Keratinocyte (primary cell): ENCODE results near the gene FAM13C. TPM values are rescaled to one million over a fixed set of nuclear protein-coding genes. Genes with fewer than 3 reads are reported as not detected.

ENCODE experiments used
- DNase-seq: peaks from one replicate; pipeline ENCODE4 v3.0.0-alpha.2; 2011; ENCODE audit warnings: low read depth, missing footprints, low spot score
- FAIRE-seq: peaks from 2 replicates; lab custom pipeline; 2011; peaks lifted over from hg19 to GRCh38; lab: Jason Lieb, UNC
- H2AFZ ChIP-seq: 2 replicates; pipeline ENCODE4 v1.6.0; 2012; ENCODE audit warnings: low read length, control low read depth, inconsistent platforms; ENCODE audit not compliant: control insufficient read depth
- H3K27ac ChIP-seq: 2 replicates; pipeline ENCODE4 v1.5.1; 2011; ENCODE audit warnings: low read length; ENCODE audit not compliant: control insufficient read depth, insufficient read depth
- H3K27me3 ChIP-seq: 3 replicates; pipeline ENCODE4 v1.6.0; 2011; ENCODE audit warnings: low read length; ENCODE audit not compliant: control insufficient read depth, insufficient read depth; ENCODE audit errors: extremely low read depth
- H3K36me3 ChIP-seq, 2 experiments: 2 replicates in 1 of 2; 3 replicates in 1 of 2; pipeline ENCODE4 v1.5.1; 2011; ENCODE audit warnings: low read length in 2 of 2, mild to moderate bottlenecking in 1 of 2; ENCODE audit not compliant: control insufficient read depth in 2 of 2, insufficient read depth in 2 of 2; ENCODE audit errors: extremely low read depth in 1 of 2
- H3K4me1 ChIP-seq: 3 replicates; pipeline ENCODE4 v1.5.1; 2011; ENCODE audit warnings: low read length; ENCODE audit not compliant: control insufficient read depth, insufficient read depth; ENCODE audit errors: extremely low read depth
- H3K4me2 ChIP-seq: 3 replicates; pipeline ENCODE4 v1.6.0; 2011; ENCODE audit warnings: low read depth, low read length; ENCODE audit not compliant: control insufficient read depth, insufficient read depth; ENCODE audit errors: extremely low read depth
- H3K4me3 ChIP-seq, 3 experiments: fragments of 200-600 bp in 1 of 3; sonication (generic) in 1 of 3; 2 replicates in 2 of 3; 3 replicates in 1 of 3; pipeline ENCODE4 v1.5.1; 2011 to 2016; ENCODE audit warnings: low read length in 3 of 3, mild to moderate bottlenecking in 3 of 3, control low read depth in 2 of 3, inconsistent platforms in 1 of 3, low read depth in 1 of 3, mixed read lengths in 1 of 3, mixed run types in 1 of 3, moderate library complexity in 1 of 3; ENCODE audit not compliant: control insufficient read depth in 2 of 3, insufficient read depth in 2 of 3; ENCODE audit errors: extremely low read depth in 1 of 3
- H3K79me2 ChIP-seq: 2 replicates; pipeline ENCODE4 v1.6.0; 2012; ENCODE audit warnings: low read length; ENCODE audit not compliant: control insufficient read depth, insufficient read depth
- H3K9ac ChIP-seq: 3 replicates; pipeline ENCODE4 v1.6.0; 2011; ENCODE audit warnings: low read length; ENCODE audit not compliant: control insufficient read depth, insufficient read depth; ENCODE audit errors: extremely low read depth
- H3K9me1 ChIP-seq: 3 replicates; pipeline ENCODE4 v1.6.0; 2011; ENCODE audit warnings: low read length; ENCODE audit not compliant: control insufficient read depth, insufficient read depth; ENCODE audit errors: extremely low read depth
- H3K9me3 ChIP-seq: 2 replicates; pipeline ENCODE4 v1.5.1; 2012; ENCODE audit warnings: low read depth, low read length; ENCODE audit not compliant: control insufficient read depth
- H4K20me1 ChIP-seq: 3 replicates; pipeline ENCODE4 v1.6.0; 2011; ENCODE audit warnings: low read length; ENCODE audit not compliant: control insufficient read depth, insufficient read depth; ENCODE audit errors: extremely low read depth
- EZH2 ChIP-seq: IDR thresholded peaks from one replicate; pipeline ENCODE4 v1.6.1; 2012; ENCODE audit warnings: inconsistent platforms, mild to moderate bottlenecking, low read length, moderate library complexity
- dilution Hi-C: fragments of 300-500 bp; cut with MboI; formaldehyde crosslinking; loops from one replicate; pipeline ENCODE4 v1.7.0; 2020; ENCODE audit warnings: low sequenced_read_pairs; ENCODE audit not compliant: extremely low pct_ligation_motif_present
- polyA plus RNA-seq, 5 experiments: library from polyadenylated mRNA; depleted of rRNA in 3 of 5; stranded (reverse) in 3 of 5; stranded (forward) in 1 of 5; unstranded in 1 of 5; fragments of >200 nt; gene quantifications; 1 replicate in 1 of 5; 2 replicates in 3 of 5; 3 replicates in 1 of 5; pipeline versions ENCODE4 v1.2.1 to v1.2.3, GENCODE V29; 2011 to 2012; ENCODE audit warnings: missing spikeins in 2 of 5, low read depth in 1 of 5, low replicate concordance in 1 of 5
- TF ChIP-seq, protein P1 (sequence below), 3 experiments: IDR thresholded peaks in 1 of 3; conservative IDR thresholded peaks in 1 of 3; optimal IDR thresholded peaks in 1 of 3; 2 replicates in 2 of 3; 3 replicates in 1 of 3; pipeline versions ENCODE3 to v1.5.1; 2011; ENCODE audit warnings: low read length in 3 of 3, mild to moderate bottlenecking in 3 of 3, moderate library complexity in 2 of 3, control low read depth in 1 of 3, inconsistent platforms in 1 of 3; ENCODE audit not compliant: insufficient read depth in 2 of 3; ENCODE audit errors: extremely low read depth in 1 of 3

FAM13C gene
- polyA plus RNA-seq, 1 donor (not counting 4 experiments of a cell fraction or from before 2014, with no cell fraction given), result 0.58 TPM

DNA sequence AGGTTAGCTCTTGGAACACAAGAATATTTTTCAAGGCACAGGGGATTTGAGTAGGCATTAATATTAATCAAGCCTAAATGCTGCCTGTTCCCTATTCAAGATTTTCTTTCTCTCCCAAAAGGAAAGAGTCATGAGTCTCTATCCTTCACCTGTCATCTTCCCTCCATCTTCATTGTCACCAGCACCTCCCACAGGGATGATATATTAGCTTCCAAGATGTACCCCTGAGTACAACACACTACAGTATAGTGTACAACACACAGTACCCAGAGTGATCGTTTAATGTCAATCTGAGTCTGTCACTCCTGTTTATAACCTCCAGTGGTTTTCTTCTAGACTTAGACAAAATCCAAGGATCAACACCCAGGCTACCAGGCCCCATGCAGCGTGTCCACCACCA lies 50.1 kb downstream of the FAM13C start:
- H3K4me1 ChIP-seq, result no peaks in the 10 kb centered on the region

DNA sequence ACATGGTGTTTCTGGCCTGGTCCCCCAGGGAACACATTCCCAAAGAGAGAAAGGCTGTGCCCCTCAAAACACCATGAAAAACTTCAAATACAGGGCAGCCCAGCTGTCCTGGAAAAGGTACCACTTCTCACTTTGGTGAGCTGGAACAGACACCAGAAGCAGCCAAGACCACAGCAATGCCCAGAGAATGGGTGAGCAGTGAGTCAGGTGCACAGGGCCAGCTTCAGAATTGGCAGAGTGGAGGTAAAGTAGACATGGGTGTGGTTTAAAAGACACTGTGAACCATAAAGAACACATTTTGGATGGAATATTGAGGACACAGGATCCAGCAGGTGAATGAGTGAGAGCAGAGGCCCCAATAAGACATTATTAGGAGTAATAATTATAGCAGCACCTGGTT lies 51.3 kb downstream of the FAM13C start:
- Histone ChIP-seq H2AFZ (no peak overlapping the region), H3K79me2 (no peaks in the 10 kb centered on the region), H3K36me3 (no peaks in the 10 kb centered on the region), H3K4me1 (no peaks in the 10 kb centered on the region), H3K4me2 (no peak overlapping the region), H3K27me3 (no peaks in the 10 kb centered on the region), H4K20me1 (no peaks in the 10 kb centered on the region), H3K9me3 (no peaks in the 10 kb centered on the region), H3K9ac (no peak overlapping the region), H3K4me3 (no peak overlapping the region), H3K27ac (no peak overlapping the region), H3K9me1 (no peaks in the 10 kb centered on the region)
- dilution Hi-C loops, result no loop called here
- no peak for DNase-seq
- no peak for FAIRE-seq
- no peak for TF ChIP-seq EZH2
- TF ChIP-seq, protein P1, sequence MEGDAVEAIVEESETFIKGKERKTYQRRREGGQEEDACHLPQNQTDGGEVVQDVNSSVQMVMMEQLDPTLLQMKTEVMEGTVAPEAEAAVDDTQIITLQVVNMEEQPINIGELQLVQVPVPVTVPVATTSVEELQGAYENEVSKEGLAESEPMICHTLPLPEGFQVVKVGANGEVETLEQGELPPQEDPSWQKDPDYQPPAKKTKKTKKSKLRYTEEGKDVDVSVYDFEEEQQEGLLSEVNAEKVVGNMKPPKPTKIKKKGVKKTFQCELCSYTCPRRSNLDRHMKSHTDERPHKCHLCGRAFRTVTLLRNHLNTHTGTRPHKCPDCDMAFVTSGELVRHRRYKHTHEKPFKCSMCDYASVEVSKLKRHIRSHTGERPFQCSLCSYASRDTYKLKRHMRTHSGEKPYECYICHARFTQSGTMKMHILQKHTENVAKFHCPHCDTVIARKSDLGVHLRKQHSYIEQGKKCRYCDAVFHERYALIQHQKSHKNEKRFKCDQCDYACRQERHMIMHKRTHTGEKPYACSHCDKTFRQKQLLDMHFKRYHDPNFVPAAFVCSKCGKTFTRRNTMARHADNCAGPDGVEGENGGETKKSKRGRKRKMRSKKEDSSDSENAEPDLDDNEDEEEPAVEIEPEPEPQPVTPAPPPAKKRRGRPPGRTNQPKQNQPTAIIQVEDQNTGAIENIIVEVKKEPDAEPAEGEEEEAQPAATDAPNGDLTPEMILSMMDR (optimal IDR thresholded peaks at IDR 0.05 in 1 of 3, IDR thresholded peaks at IDR 0.05 in 1 of 3, conservative IDR thresholded peaks at IDR 0.05 in 1 of 3; ENCODE audit: extremely low read depth in 1 of 3, insufficient read depth in 2 of 3, low read length in 3 of 3), result no peak

More for the DNA sequence above, 50.1 kb downstream of the FAM13C start:
- H2AFZ ChIP-seq, result no peak overlapping the region
- no peaks in the 10 kb centered on the region for H3K79me2 ChIP-seq
- H3K4me2 ChIP-seq, result no peak overlapping the region
- DNase-seq (no peak), FAIRE-seq (no peak)
- H3K27me3 ChIP-seq, result no peaks in the 10 kb centered on the region
- no peaks in the 10 kb centered on the region for H4K20me1 ChIP-seq
- H3K9ac ChIP-seq, result no peak overlapping the region
- H3K9me3 ChIP-seq, result no peaks in the 10 kb centered on the region
- H3K27ac ChIP-seq, result no peak overlapping the region
- dilution Hi-C loops, result no loop called here
- H3K9me1 ChIP-seq, result no peaks in the 10 kb centered on the region
- no peak for TF ChIP-seq EZH2
- TF ChIP-seq, protein P1 (optimal IDR thresholded peaks at IDR 0.05 in 1 of 3, IDR thresholded peaks at IDR 0.05 in 1 of 3, conservative IDR thresholded peaks at IDR 0.05 in 1 of 3; ENCODE audit: extremely low read depth in 1 of 3, insufficient read depth in 2 of 3, low read length in 3 of 3), result no peak
- H3K36me3 ChIP-seq, result no peaks in the 10 kb centered on the region
- no peak overlapping the region for H3K4me3 ChIP-seq
